IgD-negative memory B cell (primary cell): Measurements from ENCODE around the gene KCNJ14. TPM values are rescaled to one million over a fixed set of nuclear protein-coding genes. Genes with fewer than 3 reads are reported as not detected.
A peak's percentile ranks its signal among the peaks of the same experiment; 100 is the strongest.

Source experiments
- H3K27ac Mint-ChIP-seq, 3 donors: one replicate each; pipeline ENCODE4 v1.8.0; 2020 to 2022; ENCODE audit warnings: mild to moderate bottlenecking in 3 of 3, mixed read lengths in 3 of 3, moderate library complexity in 1 of 3
- H3K27me3 Mint-ChIP-seq: one replicate; pipeline ENCODE4 v1.8.0; 2021; ENCODE audit warnings: mixed read lengths
- H3K36me3 Mint-ChIP-seq: one replicate; pipeline ENCODE4 v1.8.0; 2020; ENCODE audit warnings: mild to moderate bottlenecking, mixed read lengths
- H3K4me1 Mint-ChIP-seq, 3 donors: one replicate each; pipeline ENCODE4 v1.8.0; 2020 to 2022; ENCODE audit warnings: mixed read lengths in 3 of 3, mild to moderate bottlenecking in 1 of 3
- H3K4me3 Mint-ChIP-seq, 4 donors: one replicate each; pipeline ENCODE4 v1.8.0; 2020 to 2022; ENCODE audit warnings: mild to moderate bottlenecking in 4 of 4, mixed read lengths in 4 of 4, moderate library complexity in 3 of 4
- H3K9me3 Mint-ChIP-seq, 3 donors: one replicate each; pipeline ENCODE4 v1.8.0; 2020 to 2021; ENCODE audit warnings: mixed read lengths in 3 of 3, mild to moderate bottlenecking in 1 of 3
- polyA plus RNA-seq: library from polyadenylated mRNA; unstranded; fragments of 300-500 nt; fragmentation: Illumina TruSeq; gene quantifications from one replicate; pipeline ENCODE4 v1.2.3, GENCODE V29; 2021

KCNJ14 gene
- polyA plus RNA-seq: 0.48 TPM

DNA sequence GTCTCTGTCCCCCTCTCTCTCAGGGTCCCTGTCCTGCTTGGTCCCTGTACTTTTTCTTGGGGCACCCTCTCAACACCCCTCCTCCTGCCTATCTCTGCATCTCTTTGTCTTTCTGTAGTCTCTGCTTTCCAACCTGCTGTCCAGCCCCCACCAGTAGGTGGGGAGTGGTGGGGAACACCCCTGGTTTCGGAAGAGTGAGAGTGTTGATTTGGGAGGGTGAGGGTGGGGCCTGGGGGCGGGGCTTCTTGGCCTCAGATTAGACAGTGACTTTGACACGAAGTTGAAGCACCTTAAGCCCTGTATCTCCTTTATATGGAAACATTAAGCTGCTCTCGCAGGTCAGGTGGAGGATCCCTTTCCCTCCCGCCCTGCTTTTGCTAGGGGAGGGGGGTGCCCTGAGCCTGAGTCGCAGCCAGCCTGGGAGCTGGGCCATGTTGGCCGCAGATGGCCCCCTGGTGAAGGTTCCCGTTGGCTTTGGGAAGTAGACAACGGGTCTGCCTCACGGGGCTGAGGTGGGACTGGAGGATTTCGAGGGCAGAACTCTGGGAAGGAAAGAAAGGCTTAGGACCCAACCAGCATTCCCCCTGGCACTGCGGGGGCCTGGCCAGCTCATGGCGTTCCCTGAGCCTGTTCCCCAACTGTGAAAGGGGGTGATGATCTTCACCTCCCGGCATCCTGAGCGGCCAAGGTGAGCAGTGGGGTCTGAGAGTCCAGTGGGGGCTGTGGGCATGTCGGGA, at the start of gene KCNJ14:
Gene KCNJ14, plus strand, starts transcription at position 404 of the 737 bp plus-strand sequence. CDS start 6,151 bp downstream, outside the sequence.
- peaks cover 3% of the 10 kb centered on the region for H3K36me3 Mint-ChIP-seq
- H3K9me3 Mint-ChIP-seq: no peaks in the 10 kb centered on the region
- H3K27ac Mint-ChIP-seq: no peak within 1 kb of the TSS
- H3K4me3 Mint-ChIP-seq: peak within 1 kb of the TSS in 1 of 4 donors; percentile 9
- H3K27me3 Mint-ChIP-seq: no peaks in the 10 kb centered on the region
- peaks cover 0 to 6% (median 2%) of the 10 kb centered on the region in 3 donors for H3K4me1 Mint-ChIP-seq

GRCh38 chr19:48405850-48406249, 49.5 kb upstream of the KCNJ14 start:
- Mint-ChIP-seq H3K9me3 (peaks cover 2 to 6% (median 4%) of the 10 kb centered on the region in 3 donors), H3K4me3 (no peak overlapping the region), H3K4me1 (peaks cover 4 to 11% (median 7%) of the 10 kb centered on the region in 3 donors), H3K36me3 (peaks cover 4% of the 10 kb centered on the region), H3K27ac (peak overlapping the region in 1 of 3 donors; percentile 78), H3K27me3 (peaks cover 21% of the 10 kb centered on the region)

- Mint-ChIP-seq H3K4me1 (peaks cover 2 to 13% (median 6%) of the 10 kb centered on the region in 3 donors), H3K9me3 (no peaks in the 10 kb centered on the region), H3K36me3 (no peaks in the 10 kb centered on the region), H3K27me3 (peaks cover 30% of the 10 kb centered on the region), H3K27ac (peak overlapping the region in 1 of 3 donors; percentile 42), H3K4me3 (peak overlapping the region in 3 of 4 donors; percentile 63 to 83 (median 71))
Measured at GRCh38 chr19:48413879-48414587, 41.3 kb upstream of the KCNJ14 start.

GRCh38 chr19:48415395-48415794, 40.0 kb upstream of the KCNJ14 start:
- Mint-ChIP-seq H3K27me3 (peaks cover 30% of the 10 kb centered on the region), H3K9me3 (no peaks in the 10 kb centered on the region), H3K36me3 (no peaks in the 10 kb centered on the region), H3K27ac (no peak overlapping the region), H3K4me1 (peaks cover 6 to 16% (median 9%) of the 10 kb centered on the region in 3 donors), H3K4me3 (peak overlapping the region in 2 of 4 donors; percentile 68 to 83)

- H3K4me3 Mint-ChIP-seq: peak overlapping the region in 2 of 4 donors; percentile 45 to 73
- H3K36me3 Mint-ChIP-seq: no peaks in the 10 kb centered on the region
- H3K27ac Mint-ChIP-seq: no peak overlapping the region
- H3K27me3 Mint-ChIP-seq: peaks cover 26% of the 10 kb centered on the region
- peaks cover 6 to 16% (median 9%) of the 10 kb centered on the region in 3 donors for H3K4me1 Mint-ChIP-seq
- H3K9me3 Mint-ChIP-seq: no peaks in the 10 kb centered on the region
Measured at GRCh38 chr19:48415806-48416221, 39.6 kb upstream of the KCNJ14 start.

DNA sequence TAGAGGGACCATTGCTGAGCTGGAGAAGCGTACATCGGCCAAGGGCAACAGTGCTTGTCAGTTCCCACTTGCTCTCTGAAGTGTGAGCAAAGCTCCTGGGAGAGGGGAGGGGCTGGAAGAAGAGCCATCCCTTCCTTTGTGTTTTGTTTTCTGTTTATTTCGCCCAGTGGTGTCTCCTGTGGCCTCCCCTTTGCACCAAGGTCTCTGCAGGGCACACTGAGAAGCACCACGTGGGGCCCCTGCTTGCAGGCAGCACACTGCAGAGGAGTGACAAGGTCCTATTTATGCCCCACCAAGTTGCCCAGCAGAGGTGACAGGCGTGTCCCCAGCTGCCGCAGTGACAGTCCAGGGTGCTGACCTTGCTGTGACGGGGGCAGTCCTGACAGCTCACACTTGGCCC, 38.0 kb upstream of the KCNJ14 start:
- Mint-ChIP-seq H3K27ac (peak overlapping the region in 1 of 3 donors; percentile 71), H3K4me3 (peak overlapping the region in 1 of 4 donors; percentile 83), H3K36me3 (no peaks in the 10 kb centered on the region)

GRCh38 chr19:48418317-48419064, 36.9 kb upstream of the KCNJ14 start:
- H3K4me1 Mint-ChIP-seq: peaks cover 6 to 18% (median 11%) of the 10 kb centered on the region in 3 donors
- H3K36me3 Mint-ChIP-seq: no peaks in the 10 kb centered on the region
- H3K9me3 Mint-ChIP-seq: no peaks in the 10 kb centered on the region
- peaks cover 25% of the 10 kb centered on the region for H3K27me3 Mint-ChIP-seq
- H3K27ac Mint-ChIP-seq: peak overlapping the region; percentile 60 to 83 (median 76)
- peak overlapping the region; percentile 65 to 98 (median 92) for H3K4me3 Mint-ChIP-seq

More for the DNA sequence above, 38.0 kb upstream of the KCNJ14 start:
- Mint-ChIP-seq H3K4me1 (peaks cover 6 to 16% (median 9%) of the 10 kb centered on the region in 3 donors), H3K9me3 (no peaks in the 10 kb centered on the region), H3K27me3 (peaks cover 26% of the 10 kb centered on the region)

GRCh38 chr19:48419158-48419920, 36.0 kb upstream of the KCNJ14 start:
- Mint-ChIP-seq H3K9me3 (no peaks in the 10 kb centered on the region), H3K4me3 (peak overlapping the region; percentile 65 to 98 (median 92)), H3K27me3 (peaks cover 17% of the 10 kb centered on the region), H3K36me3 (no peaks in the 10 kb centered on the region), H3K27ac (peak overlapping the region in 2 of 3 donors; percentile 60 to 83), H3K4me1 (peaks cover 6 to 20% (median 11%) of the 10 kb centered on the region in 3 donors)

DNA sequence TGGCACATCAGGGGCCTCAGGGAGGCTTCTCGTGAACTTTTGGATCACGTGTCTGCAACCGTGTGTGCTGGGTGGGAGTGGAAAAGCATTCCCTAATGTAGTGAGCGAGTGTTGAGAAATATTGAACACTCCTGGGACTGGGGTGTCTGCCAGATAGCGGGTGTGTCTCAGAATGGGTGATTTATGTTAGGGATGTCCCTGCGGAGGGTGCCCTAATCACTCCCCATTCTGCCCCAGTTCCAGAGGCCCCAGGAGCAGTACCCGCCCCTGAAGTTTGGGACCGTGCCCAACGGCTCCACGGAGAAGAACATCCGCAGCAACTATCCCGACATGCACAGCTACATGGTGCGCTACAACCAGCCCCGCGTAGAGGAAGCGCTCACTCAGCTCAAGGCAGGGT, 33.8 kb upstream of the KCNJ14 start:
- H3K9me3 Mint-ChIP-seq: peaks cover 0 to 1% (median 0%) of the 10 kb centered on the region in 3 donors
- H3K36me3 Mint-ChIP-seq: no peaks in the 10 kb centered on the region
- H3K27ac Mint-ChIP-seq: no peak overlapping the region
- peaks cover 2% of the 10 kb centered on the region for H3K27me3 Mint-ChIP-seq
- no peak overlapping the region for H3K4me3 Mint-ChIP-seq
- H3K4me1 Mint-ChIP-seq: peaks cover 6 to 18% (median 12%) of the 10 kb centered on the region in 3 donors

- H3K27me3 Mint-ChIP-seq: no peaks in the 10 kb centered on the region
- peaks cover 0 to 1% (median 0%) of the 10 kb centered on the region in 3 donors for H3K9me3 Mint-ChIP-seq
- H3K4me3 Mint-ChIP-seq: peak overlapping the region in 1 of 4 donors; percentile 56
- H3K36me3 Mint-ChIP-seq: no peaks in the 10 kb centered on the region
- H3K27ac Mint-ChIP-seq: no peak overlapping the region
- H3K4me1 Mint-ChIP-seq: peaks cover 0 to 7% (median 6%) of the 10 kb centered on the region in 3 donors
Measured at GRCh38 chr19:48424694-48425219, 30.6 kb upstream of the KCNJ14 start.

DNA sequence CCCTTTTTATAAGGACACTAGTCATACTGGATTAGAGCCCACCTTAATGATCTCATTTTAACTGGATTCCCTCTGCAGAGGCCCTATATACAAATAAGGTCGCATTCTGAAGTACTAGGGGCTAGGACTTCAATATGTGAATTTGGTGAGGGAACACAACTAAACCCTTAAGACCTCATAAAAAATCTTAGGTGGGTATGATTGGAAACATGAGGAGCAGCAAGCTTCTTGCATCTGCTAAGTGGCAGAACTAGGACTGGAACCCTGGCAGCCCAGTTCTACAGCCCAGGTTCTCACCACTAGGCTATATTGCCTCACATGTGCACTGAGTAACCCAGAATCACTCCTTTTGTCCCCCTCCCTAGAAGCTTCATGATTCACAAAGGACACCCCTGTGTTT, 26.7 kb upstream of the KCNJ14 start:
- no peaks in the 10 kb centered on the region for H3K27me3 Mint-ChIP-seq

DNA sequence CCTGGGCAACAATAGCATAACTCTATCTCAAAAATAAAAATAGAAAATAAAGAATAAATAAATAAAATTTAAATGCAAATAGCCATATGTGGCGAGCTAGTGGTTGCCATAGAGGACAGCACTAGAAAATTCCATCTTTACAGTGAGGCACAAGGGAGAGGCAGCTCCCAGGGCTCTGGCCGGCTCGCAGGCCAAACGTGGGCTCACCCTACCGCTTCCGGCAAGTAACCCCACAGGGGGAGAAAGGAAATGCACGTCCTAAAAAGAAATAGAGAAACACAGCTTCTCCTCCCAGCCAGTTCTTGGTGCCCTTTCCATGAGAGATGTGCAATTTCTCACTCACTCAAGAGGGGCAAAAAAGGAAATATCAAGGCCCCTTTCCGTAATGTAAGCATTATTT, 22.0 kb upstream of the KCNJ14 start:
- no peaks in the 10 kb centered on the region for H3K4me1 Mint-ChIP-seq
- no peak overlapping the region for H3K27ac Mint-ChIP-seq
- H3K4me3 Mint-ChIP-seq: no peak overlapping the region
- H3K27me3 Mint-ChIP-seq: peaks cover 19% of the 10 kb centered on the region
- H3K36me3 Mint-ChIP-seq: no peaks in the 10 kb centered on the region
- no peaks in the 10 kb centered on the region for H3K9me3 Mint-ChIP-seq

More for the DNA sequence above, 26.7 kb upstream of the KCNJ14 start:
- Mint-ChIP-seq H3K9me3 (peaks cover 0 to 1% (median 0%) of the 10 kb centered on the region in 3 donors), H3K27ac (no peak overlapping the region), H3K4me3 (no peak overlapping the region), H3K4me1 (peaks cover 0 to 4% (median 3%) of the 10 kb centered on the region in 3 donors), H3K36me3 (no peaks in the 10 kb centered on the region)

DNA sequence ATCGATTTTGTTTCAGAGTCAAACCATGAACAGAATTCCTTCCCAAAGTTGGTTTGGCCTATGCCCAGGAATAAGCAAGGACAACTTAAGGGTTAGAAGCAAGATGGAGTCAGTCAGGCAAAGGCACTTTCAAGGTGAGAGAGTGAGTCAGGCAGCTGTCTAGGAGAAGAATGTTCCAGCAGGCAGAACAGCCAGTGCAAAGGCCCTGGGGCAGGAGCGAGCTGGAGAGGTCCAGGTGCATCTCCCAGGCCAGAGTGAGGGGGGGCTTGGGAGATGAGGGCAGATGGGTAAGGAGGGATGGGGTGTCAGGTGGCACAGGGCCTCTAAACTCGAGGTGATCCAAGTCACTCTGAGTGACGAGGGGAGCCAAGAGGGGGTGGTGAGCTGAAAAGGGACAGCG, 18.8 kb upstream of the KCNJ14 start:
- no peak overlapping the region for H3K4me3 Mint-ChIP-seq
- no peaks in the 10 kb centered on the region for H3K9me3 Mint-ChIP-seq
- peaks cover 22% of the 10 kb centered on the region for H3K27me3 Mint-ChIP-seq
- no peaks in the 10 kb centered on the region for H3K36me3 Mint-ChIP-seq
- H3K27ac Mint-ChIP-seq: no peak overlapping the region
- no peaks in the 10 kb centered on the region for H3K4me1 Mint-ChIP-seq
